ENCODE data around the gene ATF7IP2. TPM values are rescaled to one million over a fixed set of nuclear protein-coding genes. Genes with fewer than 3 reads are reported as not detected.

The ATF7IP2 gene
- total RNA-seq, 3 donors from 2014 or later: 8.5 to 10.4 (median 9.4) TPM

GRCh38 chr16:10521681-10522274 is 135.9 kb downstream of the ATF7IP2 start:
- intact Hi-C loops (cut with DNase I; ENCODE audit: low total_unique reads): no loop called here
- no peaks in the 10 kb centered on the region for H3K9me3 ChIP-seq

GRCh38 chr16:10522966-10523365 is 137.1 kb downstream of the ATF7IP2 start:
- intact Hi-C loops (cut with DNase I; ENCODE audit: low total_unique reads): no loop called here
- Histone ChIP-seq H3K9me3 (no peaks in the 10 kb centered on the region), H3K4me3 (no peak overlapping the region), H3K36me3 (no peaks in the 10 kb centered on the region), H3K4me1 (no peaks in the 10 kb centered on the region), H3K27ac (no peak overlapping the region), H3K27me3 (no peaks in the 10 kb centered on the region)
- TF ChIP-seq POLR2AphosphoS5 (IDR thresholded peaks at IDR 0.05) (no peak), POLR2A (IDR thresholded peaks at IDR 0.05) (no peak), CTCF (IDR thresholded peaks at IDR 0.05) (no peak)
- no peak for DNase-seq (ENCODE audit: low spot score in 2 of 2)

More at GRCh38 chr16:10521681-10522274, 135.9 kb downstream of the ATF7IP2 start:
- H3K27ac ChIP-seq: no peak overlapping the region
- TF ChIP-seq POLR2AphosphoS5 (IDR thresholded peaks at IDR 0.05) (peak in 1 of 3 donors; percentile 45), POLR2A (IDR thresholded peaks at IDR 0.05) (no peak), CTCF (IDR thresholded peaks at IDR 0.05) (peak; percentile 64 to 84 (median 70))
- no peaks in the 10 kb centered on the region for H3K4me1 ChIP-seq
- DNase-seq (ENCODE audit: low spot score in 2 of 2): no peak
- no peaks in the 10 kb centered on the region for H3K27me3 ChIP-seq
- H3K4me3 ChIP-seq: no peak overlapping the region
- H3K36me3 ChIP-seq: no peaks in the 10 kb centered on the region

DNA sequence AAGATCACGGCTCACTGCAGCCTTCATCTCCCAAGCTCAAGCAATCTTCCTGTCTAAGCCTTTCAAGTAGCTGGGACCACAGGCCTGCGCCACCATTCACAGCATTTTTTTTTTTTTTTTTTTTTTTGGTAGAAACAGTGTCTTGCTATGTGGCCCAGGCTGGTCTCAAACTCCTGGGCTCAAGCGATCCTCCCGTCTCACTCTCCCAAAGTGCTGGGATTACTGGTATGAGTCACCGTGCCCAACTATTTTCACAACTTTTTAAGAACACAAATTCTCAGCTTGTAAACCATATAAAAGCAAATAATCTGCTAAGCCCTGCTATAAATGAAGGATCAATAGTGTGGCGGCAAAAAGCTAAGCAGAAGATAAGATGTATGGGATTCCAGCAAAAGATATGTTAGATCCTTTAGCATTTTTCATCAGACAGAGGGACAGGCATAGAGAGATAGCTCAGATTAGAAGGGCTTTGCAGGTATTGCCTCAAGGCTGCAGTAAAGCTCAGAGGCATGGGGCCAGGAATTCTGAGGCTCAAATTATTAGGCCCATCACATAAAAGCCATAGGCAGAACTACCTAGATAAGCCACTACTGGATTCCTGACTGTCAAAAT is 139.5 kb downstream of the ATF7IP2 start:
- intact Hi-C loops (cut with DNase I; ENCODE audit: low total_unique reads): no loop called here
- no peaks in the 10 kb centered on the region for H3K36me3 ChIP-seq
- DNase-seq (ENCODE audit: low spot score in 2 of 2): no peak
- H3K4me3 ChIP-seq: no peak overlapping the region
- no peak for TF ChIP-seq POLR2AphosphoS5 (IDR thresholded peaks at IDR 0.05)
- TF ChIP-seq CTCF (IDR thresholded peaks at IDR 0.05): no peak
- no peak for TF ChIP-seq POLR2A (IDR thresholded peaks at IDR 0.05)
- H3K27me3 ChIP-seq: no peaks in the 10 kb centered on the region
- H3K27ac ChIP-seq: no peak overlapping the region
- H3K4me1 ChIP-seq: no peaks in the 10 kb centered on the region
- H3K9me3 ChIP-seq: no peaks in the 10 kb centered on the region

DNA sequence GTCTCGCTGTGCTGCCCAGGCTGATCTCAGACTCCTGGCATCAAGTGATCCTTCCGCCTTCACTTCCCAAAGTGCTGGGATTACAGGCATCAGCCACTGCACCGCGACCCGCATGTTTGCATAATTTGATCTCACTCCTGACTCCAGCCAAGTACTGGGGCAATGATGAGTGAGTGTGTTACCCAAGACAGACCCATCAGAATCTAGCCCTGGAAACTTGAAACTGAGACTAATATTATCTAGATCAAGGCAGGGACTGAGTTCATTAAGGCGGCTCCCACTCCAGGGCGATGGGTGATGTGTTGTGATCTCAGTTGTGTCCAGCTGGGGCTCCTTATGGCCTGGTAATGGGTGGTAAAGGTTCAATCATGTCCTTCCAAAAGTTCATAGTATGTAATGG is 141.1 kb downstream of the ATF7IP2 start:
- TF ChIP-seq CTCF (IDR thresholded peaks at IDR 0.05) (no peak), POLR2AphosphoS5 (IDR thresholded peaks at IDR 0.05) (no peak), POLR2A (IDR thresholded peaks at IDR 0.05) (no peak)
- Histone ChIP-seq H3K27ac (no peak overlapping the region), H3K9me3 (no peaks in the 10 kb centered on the region), H3K4me3 (no peak overlapping the region), H3K27me3 (no peaks in the 10 kb centered on the region), H3K4me1 (no peaks in the 10 kb centered on the region), H3K36me3 (no peaks in the 10 kb centered on the region)
- DNase-seq (ENCODE audit: low spot score in 2 of 2): no peak
- intact Hi-C loops (cut with DNase I; ENCODE audit: low total_unique reads): no loop called here

GRCh38 chr16:10528635-10529034 is 142.8 kb downstream of the ATF7IP2 start:
- H3K36me3 ChIP-seq: no peaks in the 10 kb centered on the region
- no peaks in the 10 kb centered on the region for H3K9me3 ChIP-seq
- no peak for TF ChIP-seq CTCF (IDR thresholded peaks at IDR 0.05)
- TF ChIP-seq POLR2AphosphoS5 (IDR thresholded peaks at IDR 0.05): no peak
- TF ChIP-seq POLR2A (IDR thresholded peaks at IDR 0.05): no peak
- no peak for DNase-seq (ENCODE audit: low spot score in 2 of 2)
- H3K4me3 ChIP-seq: no peak overlapping the region
- H3K27me3 ChIP-seq: no peaks in the 10 kb centered on the region
- no peaks in the 10 kb centered on the region for H3K4me1 ChIP-seq
- no peak overlapping the region for H3K27ac ChIP-seq
- intact Hi-C loops (cut with DNase I; ENCODE audit: low total_unique reads): no loop called here

Data from breast epithelium (tissue), 4 donors.